ENCODE data around the gene LMCD1.

The LMCD1 gene

GRCh38 chr3:8505621-8506020 lies 4.0 kb downstream of the LMCD1 start:
- H3K27ac ChIP-seq: peak overlapping the region; percentile 75
- TF ChIP-seq CTCF (conservative IDR thresholded peaks at IDR 0.05): no peak

GRCh38 chr3:8506571-8507061 lies 5.0 kb downstream of the LMCD1 start:
- TF ChIP-seq CTCF (conservative IDR thresholded peaks at IDR 0.05): no peak

GRCh38 chr3:8507496-8507895 lies 5.9 kb downstream of the LMCD1 start:
- H3K27ac ChIP-seq: peak overlapping the region; percentile 75; the same call in 1 of the 2 replicates
- no peak for TF ChIP-seq CTCF (conservative IDR thresholded peaks at IDR 0.05)

More at GRCh38 chr3:8506571-8507061, 5.0 kb downstream of the LMCD1 start:
- H3K27ac ChIP-seq: peak overlapping the region; percentile 75

GRCh38 chr3:8509961-8510360 lies 8.3 kb downstream of the LMCD1 start:
- no peak overlapping the region for H3K27ac ChIP-seq
- TF ChIP-seq CTCF (conservative IDR thresholded peaks at IDR 0.05): no peak

GRCh38 chr3:8512234-8512633 lies 10.6 kb downstream of the LMCD1 start:
- TF ChIP-seq CTCF (conservative IDR thresholded peaks at IDR 0.05): no peak
- no peak overlapping the region for H3K27ac ChIP-seq

- no peak overlapping the region for H3K27ac ChIP-seq
- TF ChIP-seq CTCF (conservative IDR thresholded peaks at IDR 0.05): no peak
Measured at GRCh38 chr3:8516047-8516661, 14.5 kb downstream of the LMCD1 start.

- no peak for TF ChIP-seq CTCF (conservative IDR thresholded peaks at IDR 0.05)
- H3K27ac ChIP-seq: no peak overlapping the region
Measured at GRCh38 chr3:8516783-8517182, 15.2 kb downstream of the LMCD1 start.
